ENCODE results near the gene KLRC4.
A peak's percentile ranks its signal among the peaks of the same experiment; 100 is the strongest.
"Not testable (repeated sequence)": the region's sequence is repeated elsewhere in the genome, so short reads cannot be mapped to it uniquely, and the experiment has no call there.

KLRC4 gene, protein sequence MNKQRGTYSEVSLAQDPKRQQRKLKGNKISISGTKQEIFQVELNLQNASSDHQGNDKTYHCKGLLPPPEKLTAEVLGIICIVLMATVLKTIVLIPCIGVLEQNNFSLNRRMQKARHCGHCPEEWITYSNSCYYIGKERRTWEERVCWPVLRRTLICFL

GRCh38 chr12:10409392-10409791 lies at the start of gene KLRC4:
KLRC4 (minus strand) TSS chr12:10409757; CDS start chr12:10409575, 182 bp downstream.
- peak; percentile 22 for DNase-seq

DNA sequence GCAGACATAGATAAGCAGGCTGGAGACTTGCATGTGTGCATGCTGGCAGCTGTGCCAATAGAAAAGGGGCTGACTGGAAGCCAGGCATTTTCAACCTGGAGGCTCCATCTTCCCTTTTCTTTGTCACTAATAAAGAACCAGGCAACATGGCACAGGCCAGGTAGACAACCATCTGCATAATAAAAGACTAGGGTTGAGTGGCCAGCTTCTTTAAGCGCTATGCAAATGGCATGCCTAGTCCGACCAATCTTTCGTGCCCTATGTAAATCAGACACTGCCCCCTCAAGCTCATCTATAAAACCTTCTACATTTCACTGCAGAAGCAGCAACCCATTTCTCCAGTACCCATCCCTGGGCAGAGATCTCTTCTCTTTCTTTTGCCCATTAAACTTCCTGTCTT lies 48.2 kb upstream of the KLRC4 start:
- DNase-seq = no peak

DNA sequence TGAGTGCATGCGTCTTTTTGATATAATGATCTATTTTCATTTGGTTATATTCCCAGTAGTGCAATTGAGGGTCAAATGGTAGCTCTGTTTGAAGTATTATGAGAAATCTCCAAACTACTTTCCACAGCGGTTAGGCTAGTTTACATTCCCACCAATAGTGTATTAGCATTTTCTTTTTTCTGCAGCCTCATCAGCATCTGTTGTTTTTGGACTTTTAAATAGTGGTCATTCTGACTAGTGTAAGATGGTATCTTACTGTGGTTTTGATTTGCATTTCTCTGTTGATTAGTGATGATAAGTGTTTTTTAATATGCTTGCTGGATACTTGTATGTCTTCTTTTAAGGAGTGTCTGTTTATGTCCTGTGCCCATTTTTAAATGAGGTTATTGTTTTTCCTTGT lies 47.3 kb upstream of the KLRC4 start:
- DNase-seq = no peak

DNA sequence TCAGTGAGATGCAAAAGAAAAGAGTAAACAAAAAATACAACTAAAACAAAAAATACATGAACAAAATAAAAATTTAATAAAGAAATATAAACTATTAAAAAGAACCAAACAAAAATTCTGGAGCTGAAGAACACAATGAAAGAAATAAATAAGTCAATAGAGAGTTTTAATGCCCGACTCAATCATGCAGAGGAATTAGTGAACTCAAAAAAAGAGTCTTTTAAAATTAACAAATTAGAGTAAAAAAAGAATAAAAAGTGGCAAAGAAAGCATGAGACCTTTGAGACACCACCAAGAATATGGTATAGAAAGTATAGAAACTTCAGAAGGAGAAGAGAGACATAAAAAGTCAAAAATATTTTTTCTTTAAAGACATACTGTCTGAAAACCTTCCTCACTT lies 46.2 kb upstream of the KLRC4 start:
- no peak for DNase-seq

- DNase-seq = no peak
These were observed 45.0 kb upstream of the KLRC4 start for GRCh38 chr12:10454531-10454930.

- no peak for DNase-seq
These were observed 43.6 kb upstream of the KLRC4 start, which contains the start of gene KLRC1 for GRCh38 chr12:10453156-10453555. KLRC1 (minus strand) TSS chr12:10453377; CDS start chr12:10451156, 2,221 bp downstream.

GRCh38 chr12:10448236-10448635 lies 38.7 kb upstream of the KLRC4 start:
- DNase-seq = no peak

DNA sequence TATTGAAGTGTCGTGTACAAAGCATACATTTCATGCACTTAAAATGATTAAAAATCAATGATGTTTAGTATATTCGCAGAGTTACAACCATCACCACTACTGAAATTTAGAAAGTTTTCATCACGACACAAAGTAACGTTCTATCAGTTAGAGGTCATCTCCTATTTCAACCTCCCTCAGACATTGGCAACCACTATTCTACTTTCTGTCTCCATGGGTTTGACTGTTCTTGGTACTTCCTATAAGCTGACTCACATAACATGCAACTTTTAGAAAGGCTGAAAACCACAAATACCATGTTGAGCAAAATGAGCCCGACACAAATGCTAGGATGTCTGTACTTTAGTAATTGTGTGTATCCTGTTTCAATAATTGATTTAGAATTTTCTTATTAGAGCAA lies 36.5 kb upstream of the KLRC4 start:
- not testable (repeated sequence) for DNase-seq

DNA sequence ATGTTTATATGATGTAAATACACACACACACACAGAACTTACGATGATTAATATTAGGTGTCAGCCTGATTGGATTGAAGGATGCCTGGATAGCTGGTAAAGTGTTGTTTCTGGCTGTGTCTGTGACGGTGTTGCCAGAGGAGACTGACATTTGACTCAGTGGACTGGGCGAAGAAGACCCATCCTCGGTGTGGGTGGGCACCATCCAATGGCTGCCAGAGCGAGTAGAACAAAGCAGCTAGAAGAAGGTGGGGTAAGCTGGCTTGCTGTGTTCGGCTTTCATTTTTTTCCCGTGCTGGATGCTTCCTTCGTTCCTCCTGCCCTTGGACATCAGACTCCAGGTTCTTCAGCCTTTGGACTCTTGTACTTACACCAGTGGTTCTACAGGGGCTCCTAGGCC lies 31.6 kb upstream of the KLRC4 start:
- DNase-seq = not testable (repeated sequence)

DNA sequence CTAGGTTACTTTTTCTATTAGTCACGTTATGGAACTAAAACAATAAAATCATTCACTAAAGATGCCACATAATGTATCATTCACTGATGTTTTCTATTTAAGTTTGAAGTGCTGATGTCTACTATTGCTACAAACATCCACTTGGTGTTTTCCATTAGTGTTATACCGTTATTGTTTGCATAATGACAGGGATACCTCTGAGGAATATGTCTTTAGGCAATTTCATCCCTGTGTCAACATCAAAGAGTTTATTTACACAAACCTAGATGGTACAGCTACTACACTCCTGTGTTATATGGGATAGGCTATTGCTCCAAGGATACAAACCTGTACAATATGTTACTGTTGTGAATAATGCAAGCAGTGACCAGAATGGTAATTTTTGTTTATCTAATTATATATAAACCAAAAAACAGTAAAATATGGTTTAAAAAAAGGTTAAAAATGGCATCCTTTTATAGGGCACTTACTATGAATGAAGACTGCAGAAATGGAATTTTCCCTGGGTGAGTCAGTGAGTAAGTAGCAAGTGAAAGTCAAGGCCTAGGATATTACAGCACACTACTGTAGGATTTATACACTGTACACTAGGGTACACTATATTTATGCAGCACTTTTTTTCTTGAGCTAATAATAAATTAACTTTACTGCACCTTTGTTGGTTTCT lies 30.2 kb upstream of the KLRC4 start:
- DNase-seq = peak; percentile 63

DNA sequence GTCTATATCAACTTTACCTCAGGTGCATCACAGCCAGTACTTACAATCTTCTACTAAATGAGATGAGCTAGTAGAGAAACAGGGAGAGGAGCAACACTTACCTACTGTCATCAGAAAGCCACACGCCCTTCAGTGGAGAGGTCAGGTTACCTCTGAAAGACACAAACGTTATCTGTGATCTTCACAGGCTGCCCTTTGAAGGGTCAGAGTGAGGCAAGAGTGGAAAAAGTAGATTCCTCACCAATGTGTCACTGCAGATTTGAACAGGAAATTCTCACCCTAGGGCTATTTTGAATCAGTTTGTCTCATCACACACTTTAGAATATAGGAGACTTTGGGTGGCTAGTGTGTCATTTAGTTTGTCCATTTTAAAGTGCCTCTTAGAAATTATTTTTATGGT lies 28.0 kb upstream of the KLRC4 start:
- DNase-seq = not testable (repeated sequence)

- DNase-seq = peak; percentile 5
These were observed 26.3 kb upstream of the KLRC4 start, which contains the start of gene KLRC2 for GRCh38 chr12:10435816-10436215. KLRC2 (minus strand) TSS chr12:10436010; CDS start chr12:10435986, 24 bp downstream.

DNA sequence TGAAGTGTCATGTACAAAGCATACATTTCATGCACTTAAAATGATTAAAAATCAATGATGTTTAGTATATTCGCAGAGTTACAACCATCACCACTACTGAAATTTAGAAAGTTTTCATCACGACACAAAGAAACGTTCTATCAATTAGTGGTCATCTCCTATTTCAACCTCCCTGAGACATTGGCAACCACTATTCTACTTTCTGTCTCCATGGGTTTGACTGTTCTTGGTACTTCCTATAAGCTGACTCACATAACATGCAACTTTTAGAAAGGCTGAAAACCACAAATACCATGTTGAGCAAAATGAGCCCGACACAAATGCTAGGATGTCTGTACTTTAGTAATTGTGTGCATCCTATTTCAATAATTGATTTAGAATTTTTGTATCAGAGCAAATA lies 21.1 kb upstream of the KLRC4 start:
- DNase-seq = not testable (repeated sequence)

- DNase-seq = not testable (repeated sequence)
These were observed 16.4 kb upstream of the KLRC4 start for GRCh38 chr12:10425938-10426337.

DNA sequence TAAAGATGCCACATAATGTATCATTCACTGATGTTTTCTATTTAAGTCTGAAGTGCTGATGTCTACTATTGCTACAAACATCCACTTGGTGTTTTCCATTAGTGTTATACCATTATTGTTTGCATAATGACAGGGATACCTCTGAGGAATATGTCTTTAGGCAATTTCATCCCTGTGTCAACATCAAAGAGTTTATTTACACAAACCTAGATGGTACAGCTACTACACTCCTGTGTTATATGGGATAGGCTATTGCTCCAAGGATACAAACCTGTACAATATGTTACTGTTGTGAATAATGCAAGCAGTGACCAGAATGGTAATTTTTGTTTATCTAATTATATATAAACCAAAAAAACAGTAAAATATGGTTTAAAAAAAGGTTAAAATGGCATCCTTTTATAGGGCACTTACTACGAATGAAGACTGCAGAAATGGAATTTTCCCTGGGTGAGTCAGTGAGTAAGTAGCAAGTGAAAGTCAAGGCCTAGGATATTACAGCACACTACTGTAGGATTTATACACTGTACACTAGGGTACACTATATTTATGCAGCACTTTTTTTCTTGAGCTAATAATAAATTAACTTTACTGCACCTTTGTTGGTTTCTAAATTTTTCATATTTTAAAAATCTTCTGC lies 14.8 kb upstream of the KLRC4 start:
- not testable (repeated sequence) for DNase-seq

- DNase-seq = not testable (repeated sequence)
These were observed 12.6 kb upstream of the KLRC4 start for GRCh38 chr12:10422159-10422558.

- DNase-seq = not testable (repeated sequence)
These were observed 10.8 kb upstream of the KLRC4 start, which contains the start of gene KLRC3 for GRCh38 chr12:10420334-10420733. KLRC3 (minus strand) TSS chr12:10420595; CDS start chr12:10420550, 45 bp downstream.

DNA sequence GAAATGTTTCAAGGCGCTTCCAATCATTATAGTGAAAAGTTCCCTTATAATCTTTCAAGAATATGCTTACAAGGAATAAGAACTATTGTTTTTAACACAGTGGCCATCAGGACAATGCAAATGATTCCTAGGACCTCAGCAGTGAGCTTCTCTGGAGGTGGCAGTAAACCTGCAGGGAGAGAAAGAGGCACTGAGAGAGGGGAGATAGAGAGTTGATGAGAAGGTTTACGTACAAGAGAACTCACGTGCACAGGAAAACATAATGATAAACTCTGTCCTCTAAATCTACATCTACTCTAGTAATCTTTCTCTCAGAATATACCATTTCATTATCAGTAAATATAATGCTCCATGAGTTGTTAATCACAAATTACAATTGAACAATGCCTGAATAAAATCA lies 715 bp downstream of the KLRC4 start:
- DNase-seq = no peak

DNA sequence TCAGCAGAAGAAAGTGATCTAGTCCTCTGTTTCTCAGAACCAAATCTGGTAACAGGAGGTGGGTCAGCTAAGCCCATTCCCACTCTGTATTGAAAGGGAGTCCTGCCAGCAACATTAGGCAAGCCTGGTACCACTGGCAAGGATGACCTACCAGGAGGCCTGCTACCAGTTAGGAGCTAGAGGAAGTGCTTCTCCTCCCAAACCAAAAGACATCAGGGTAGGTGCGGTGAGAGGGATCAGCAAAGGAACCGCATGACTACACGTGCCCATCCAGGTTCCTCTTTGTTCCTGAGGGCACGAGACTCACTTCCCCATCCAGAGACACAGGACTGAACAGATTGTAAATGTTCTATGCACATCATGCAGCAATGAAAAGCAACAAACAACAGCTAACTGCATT lies 2.8 kb downstream of the KLRC4 start:
- no peak for DNase-seq

DNA sequence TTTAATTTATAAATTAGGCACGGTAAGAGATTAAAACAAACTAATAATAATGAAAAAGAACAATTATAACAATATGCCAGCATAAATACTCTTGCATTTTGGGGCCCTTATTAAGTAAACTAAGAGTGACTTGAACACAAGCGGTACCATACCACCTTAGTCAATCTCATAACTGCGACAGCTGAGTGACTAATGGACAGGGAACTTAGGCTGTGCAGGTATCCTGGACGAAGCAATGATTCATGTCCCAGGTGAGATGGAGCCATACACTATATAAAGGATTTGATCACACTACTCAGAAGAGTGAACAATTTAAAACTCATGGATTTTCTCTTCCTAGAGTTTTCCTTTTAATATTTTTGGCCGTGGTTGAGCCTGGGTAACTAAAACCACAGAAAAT lies 4.3 kb downstream of the KLRC4 start:
- DNase-seq = no peak

GRCh38 chr12:10404798-10405197 lies 4.8 kb downstream of the KLRC4 start:
- no peak for DNase-seq

- DNase-seq = no peak
These were observed 8.7 kb downstream of the KLRC4 start for GRCh38 chr12:10400829-10401228.

GRCh38 chr12:10398168-10398567 lies 11.4 kb downstream of the KLRC4 start:
- no peak for DNase-seq

GRCh38 chr12:10397296-10397695 lies 12.3 kb downstream of the KLRC4 start:
- DNase-seq = no peak
